T-helper 22 cell (primary cell): ENCODE data around the gene OTOL1.

Experiments
- DNase-seq: peaks from one replicate; pipeline ENCODE4 v3.0.0-alpha.2; 2020; ENCODE audit warnings: low read depth

Gene OTOL1

GRCh38 chr3:161545824-161546223 is 49.2 kb downstream of the OTOL1 start:
- no peak for DNase-seq

- no peak for DNase-seq
Measured at GRCh38 chr3:161548301-161548700, 51.7 kb downstream of the OTOL1 start.

DNA sequence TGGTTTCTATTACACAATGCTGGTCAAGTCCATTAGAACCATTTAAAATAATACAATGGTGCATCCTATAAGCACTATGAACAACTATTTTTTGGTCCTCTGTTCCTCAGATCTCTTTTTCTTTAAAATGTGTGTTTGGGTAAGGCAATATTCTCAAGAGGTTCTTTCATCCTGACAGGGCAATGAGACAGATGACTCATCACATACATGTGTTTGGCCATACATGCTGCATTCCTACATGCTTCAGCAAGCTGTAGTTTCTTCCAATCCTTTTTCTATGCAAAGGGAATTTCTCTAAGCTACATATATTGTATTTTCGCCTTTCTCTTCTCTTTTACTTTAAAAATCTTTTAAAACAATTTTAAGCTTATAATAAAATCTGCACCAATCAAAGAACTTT is 52.7 kb downstream of the OTOL1 start:
- no peak for DNase-seq

DNA sequence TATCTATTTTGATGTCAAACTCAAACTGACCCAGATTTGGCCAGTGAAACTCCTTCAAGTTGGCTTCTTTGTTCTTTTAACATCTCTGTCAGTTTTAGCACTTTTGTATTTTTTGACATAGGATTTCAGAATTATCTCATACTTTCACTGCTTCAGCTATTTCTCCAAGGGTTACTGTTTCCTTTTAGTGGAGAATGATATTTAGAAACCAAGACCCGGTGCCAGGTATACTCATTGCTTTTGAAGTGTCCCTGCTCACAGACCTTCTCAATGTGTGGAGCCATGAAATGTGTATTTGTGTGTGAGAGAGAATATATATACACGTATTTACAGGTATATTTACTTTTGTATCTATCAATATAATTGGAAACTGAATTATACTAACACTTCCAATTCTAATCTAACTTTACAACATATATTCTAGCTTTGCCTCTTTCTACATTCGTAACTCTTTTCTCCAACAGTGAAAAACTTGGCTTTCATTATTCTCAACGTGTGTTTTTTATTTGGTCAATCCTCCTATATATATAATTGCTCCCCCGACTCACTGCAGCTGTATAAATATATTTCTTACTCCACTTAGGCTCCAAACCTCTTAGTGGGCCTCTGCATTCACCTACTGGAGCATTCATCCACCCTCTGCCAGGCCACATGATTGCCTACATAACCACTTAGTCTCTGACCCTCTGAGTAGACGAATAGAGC is 54.0 kb downstream of the OTOL1 start:
- no peak for DNase-seq

DNA sequence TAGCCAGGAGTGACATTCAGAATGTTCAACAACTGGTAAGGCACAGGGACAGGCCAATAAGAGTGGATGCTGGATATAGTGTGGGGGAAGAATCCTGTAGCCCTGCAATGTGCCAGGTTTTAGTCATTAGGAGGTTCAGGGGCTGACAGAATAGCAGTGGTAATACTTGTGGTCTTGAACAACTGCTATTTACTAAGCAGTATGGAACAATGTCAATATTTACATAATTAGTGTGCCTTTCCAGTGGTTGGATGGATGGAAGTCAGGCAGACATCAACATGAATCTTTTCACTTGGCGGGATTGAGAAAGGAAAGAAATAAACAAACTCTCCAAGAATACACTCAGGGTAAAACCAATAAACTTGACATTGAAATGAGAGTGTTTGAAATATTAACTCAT is 55.1 kb downstream of the OTOL1 start:
- no peak for DNase-seq

GRCh38 chr3:161552984-161553560 is 56.5 kb downstream of the OTOL1 start:
- DNase-seq = no peak
